Coronary artery (tissue), 2 donors: ENCODE measurements around the gene PDCD11.

Source experiments
- DNase-seq: peaks from one replicate; pipeline ENCODE4 v3.0.0-alpha.2; 2017; ENCODE audit warnings: low spot score
- H3K27ac ChIP-seq, 2 donors: fragments of 200-600 bp; sonication (generic); one replicate each; pipeline ENCODE4 v1.5.1; 2016 to 2019
- H3K4me3 ChIP-seq: fragments of 200-600 bp; sonication (generic); 2 replicates; pipeline ENCODE4 v1.5.1; 2016; ENCODE audit warnings: mild to moderate bottlenecking, moderate library complexity
- TF ChIP-seq, protein P1 (sequence below): fragments of 200-600 bp; sonication (generic); IDR thresholded peaks from one replicate; pipeline ENCODE4 v1.5.1; 2019; ENCODE audit warnings: antibody characterized with exemption

PDCD11 gene

DNA sequence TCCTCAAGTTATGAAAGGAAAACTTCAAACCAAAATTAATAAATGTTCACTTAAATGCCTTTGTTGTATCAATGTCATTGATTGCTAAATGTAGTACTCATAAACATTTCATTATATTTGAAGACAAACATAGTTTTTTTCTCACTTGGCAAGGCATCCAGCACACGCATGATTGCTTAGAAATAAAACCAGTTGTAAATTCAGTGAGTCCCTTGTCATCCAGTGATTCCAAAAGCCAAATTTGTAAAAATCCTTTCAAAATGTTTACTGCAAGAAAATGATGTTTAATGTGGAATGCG is 90.9 kb downstream of the PDCD11 start:
- no peak for DNase-seq
- no peak overlapping the region for H3K4me3 ChIP-seq
- TF ChIP-seq, protein P1, sequence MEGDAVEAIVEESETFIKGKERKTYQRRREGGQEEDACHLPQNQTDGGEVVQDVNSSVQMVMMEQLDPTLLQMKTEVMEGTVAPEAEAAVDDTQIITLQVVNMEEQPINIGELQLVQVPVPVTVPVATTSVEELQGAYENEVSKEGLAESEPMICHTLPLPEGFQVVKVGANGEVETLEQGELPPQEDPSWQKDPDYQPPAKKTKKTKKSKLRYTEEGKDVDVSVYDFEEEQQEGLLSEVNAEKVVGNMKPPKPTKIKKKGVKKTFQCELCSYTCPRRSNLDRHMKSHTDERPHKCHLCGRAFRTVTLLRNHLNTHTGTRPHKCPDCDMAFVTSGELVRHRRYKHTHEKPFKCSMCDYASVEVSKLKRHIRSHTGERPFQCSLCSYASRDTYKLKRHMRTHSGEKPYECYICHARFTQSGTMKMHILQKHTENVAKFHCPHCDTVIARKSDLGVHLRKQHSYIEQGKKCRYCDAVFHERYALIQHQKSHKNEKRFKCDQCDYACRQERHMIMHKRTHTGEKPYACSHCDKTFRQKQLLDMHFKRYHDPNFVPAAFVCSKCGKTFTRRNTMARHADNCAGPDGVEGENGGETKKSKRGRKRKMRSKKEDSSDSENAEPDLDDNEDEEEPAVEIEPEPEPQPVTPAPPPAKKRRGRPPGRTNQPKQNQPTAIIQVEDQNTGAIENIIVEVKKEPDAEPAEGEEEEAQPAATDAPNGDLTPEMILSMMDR: no peak
- H3K27ac ChIP-seq: no peak overlapping the region

GRCh38 chr10:103490986-103491314 is 94.5 kb downstream of the PDCD11 start:
- DNase-seq: no peak
- Histone ChIP-seq H3K27ac (no peak overlapping the region), H3K4me3 (no peak overlapping the region)
- TF ChIP-seq, protein P1: no peak

- no peak for DNase-seq
- TF ChIP-seq, protein P1: no peak
- H3K4me3 ChIP-seq: no peak overlapping the region
- no peak overlapping the region for H3K27ac ChIP-seq
Measured at GRCh38 chr10:103491729-103492364, 95.4 kb downstream of the PDCD11 start.

DNA sequence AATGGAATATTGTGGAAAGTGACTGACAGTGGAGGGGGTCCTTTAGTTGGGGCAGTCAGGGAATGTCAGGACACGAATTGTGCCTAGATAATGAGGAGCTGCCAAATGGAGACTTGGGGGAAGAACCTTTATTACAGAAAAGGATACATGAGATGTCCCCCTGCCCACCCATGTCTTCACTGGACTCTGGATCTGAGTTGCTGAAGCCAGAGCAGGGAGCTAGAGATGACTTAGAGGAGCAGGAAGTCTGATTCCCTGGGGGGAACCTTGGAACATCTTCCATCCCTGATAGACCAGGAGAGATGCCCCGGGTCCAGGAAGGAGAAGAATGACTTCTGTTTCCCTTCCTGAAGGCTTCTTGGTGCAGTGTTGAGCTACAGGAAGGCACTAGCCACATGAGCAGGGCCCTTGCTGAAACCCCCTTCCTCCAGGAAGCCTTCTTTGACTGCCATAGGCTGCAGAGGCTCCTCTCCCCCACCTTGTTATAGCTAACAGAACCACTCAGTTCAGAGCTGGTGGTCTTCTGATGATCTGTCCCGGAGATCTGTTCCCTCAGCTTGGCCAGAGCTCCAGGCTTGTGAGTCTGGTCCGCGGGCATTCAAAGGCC is 96.3 kb downstream of the PDCD11 start:
- no peak for DNase-seq
- H3K4me3 ChIP-seq: peak overlapping the region; percentile 74
- no peak overlapping the region for H3K27ac ChIP-seq
- TF ChIP-seq, protein P1: no peak

DNA sequence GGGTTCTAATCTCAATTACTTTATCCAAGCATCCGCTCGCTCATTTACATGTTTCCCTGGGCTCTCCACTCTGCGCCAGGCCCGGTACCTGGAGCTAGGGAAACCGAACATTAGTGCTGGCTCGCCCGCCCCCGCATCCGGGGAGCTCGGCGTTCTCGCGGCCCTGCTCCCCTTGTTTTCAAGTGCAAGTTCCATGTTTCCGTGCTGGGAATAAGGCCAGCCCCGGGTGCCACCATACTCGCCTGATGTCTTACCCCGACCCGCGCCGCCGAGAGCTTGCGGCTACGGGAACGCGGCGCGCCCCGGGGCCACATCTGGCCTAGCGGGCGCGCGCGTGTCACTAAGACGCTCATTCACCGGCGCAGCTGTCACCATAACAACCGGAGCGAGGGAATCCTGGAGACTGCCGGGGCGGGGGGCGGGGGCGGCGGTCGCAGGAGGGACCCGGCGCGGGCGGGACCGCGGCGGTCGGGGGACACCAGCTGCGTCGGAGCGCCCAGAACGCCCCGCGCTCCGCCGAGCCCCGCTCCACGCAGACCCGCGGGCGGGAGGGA is 97.0 kb downstream of the PDCD11 start, which contains the start of gene NEURL1:
Gene NEURL1 (plus strand): TSS at position 344 of the 554 bp plus-strand sequence. CDS start 683 bp downstream, outside the sequence.
- TF ChIP-seq, protein P1: no peak
- Histone ChIP-seq H3K4me3 (peak within 1 kb of the TSS; percentile 74), H3K27ac (no peak within 1 kb of the TSS)
- DNase-seq: no peak

- H3K4me3 ChIP-seq: peak overlapping the region; percentile 74
- no peak for DNase-seq
- TF ChIP-seq, protein P1: no peak
- no peak overlapping the region for H3K27ac ChIP-seq
Measured at GRCh38 chr10:103493916-103494877, 97.8 kb downstream of the PDCD11 start.
